Measurements from ENCODE around the gene CCN2.

GRCh38 chr6:131960371-131961133, 9.4 kb upstream of the CCN2 start:
- TF ChIP-seq POLR2A (IDR thresholded peaks at IDR 0.05; ENCODE audit: low read depth, low read length) (no peak), TAF1 (IDR thresholded peaks at IDR 0.05; ENCODE audit: low read depth, low read length) (no peak), POLR2AphosphoS5 (IDR thresholded peaks at IDR 0.05; ENCODE audit: low read depth, low read length) (no peak), POU2F2 (IDR thresholded peaks at IDR 0.05; ENCODE audit: low read depth, low read length) (no peak), SPI1 (IDR thresholded peaks at IDR 0.05; ENCODE audit: low read depth, low read length) (no peak), PAX5 (IDR thresholded peaks at IDR 0.05; ENCODE audit: insufficient read depth, low read length, severe bottlenecking) (no peak)

All from GM12891 (cell line).